NCI-H82 treated with DMSO at 0.1 percent for 48 hours (cell line): Measurements from ENCODE around the gene RPH3AL.

Experiments used
- DNase-seq: peaks from one replicate; lab custom pipeline; 2025; ENCODE audit not compliant: unreplicated experiment; lab: John Stamatoyannopoulos, UW

The RPH3AL gene

GRCh38 chr17:352421-353212 is at the start of gene RPH3AL:
TSS of gene RPH3AL (minus strand) at chr17:352807. CDS start at chr17:327543, 25,264 bp downstream.
- DNase-seq, result peak; percentile 74

- no peak for DNase-seq
Measured at GRCh38 chr17:400257-400656, 47.6 kb upstream of the RPH3AL start.

GRCh38 chr17:396788-397187 is 44.2 kb upstream of the RPH3AL start:
- no peak for DNase-seq

GRCh38 chr17:395974-396373 is 43.4 kb upstream of the RPH3AL start:
- DNase-seq, result no peak

- DNase-seq, result no peak
Measured at GRCh38 chr17:395179-395578, 42.6 kb upstream of the RPH3AL start.

- DNase-seq, result no peak
Measured at GRCh38 chr17:394718-395095, 42.1 kb upstream of the RPH3AL start.

- DNase-seq, result no peak
Measured at GRCh38 chr17:393806-394717, 41.5 kb upstream of the RPH3AL start.

GRCh38 chr17:391850-392249 is 39.2 kb upstream of the RPH3AL start:
- peak; percentile 23 for DNase-seq

- no peak for DNase-seq
Measured at GRCh38 chr17:390025-390424, 37.4 kb upstream of the RPH3AL start.

- DNase-seq, result no peak
Measured at GRCh38 chr17:388087-388486, 35.5 kb upstream of the RPH3AL start.

- DNase-seq, result no peak
Measured at GRCh38 chr17:386141-386876, 33.7 kb upstream of the RPH3AL start.

GRCh38 chr17:385836-386140 is 33.2 kb upstream of the RPH3AL start:
- DNase-seq, result no peak

GRCh38 chr17:385178-385835 is 32.7 kb upstream of the RPH3AL start:
- DNase-seq, result no peak

- no peak for DNase-seq
Measured at GRCh38 chr17:384622-385177, 32.1 kb upstream of the RPH3AL start.

- DNase-seq, result no peak
Measured at GRCh38 chr17:383771-384621, 31.4 kb upstream of the RPH3AL start.

GRCh38 chr17:382644-383533 is 30.3 kb upstream of the RPH3AL start:
- DNase-seq, result no peak

- DNase-seq, result no peak
Measured at GRCh38 chr17:381941-382643, 29.5 kb upstream of the RPH3AL start.

- no peak for DNase-seq
Measured at GRCh38 chr17:381516-381915, 28.9 kb upstream of the RPH3AL start.
